Measurements from ENCODE around the gene OLA1.

DNA sequence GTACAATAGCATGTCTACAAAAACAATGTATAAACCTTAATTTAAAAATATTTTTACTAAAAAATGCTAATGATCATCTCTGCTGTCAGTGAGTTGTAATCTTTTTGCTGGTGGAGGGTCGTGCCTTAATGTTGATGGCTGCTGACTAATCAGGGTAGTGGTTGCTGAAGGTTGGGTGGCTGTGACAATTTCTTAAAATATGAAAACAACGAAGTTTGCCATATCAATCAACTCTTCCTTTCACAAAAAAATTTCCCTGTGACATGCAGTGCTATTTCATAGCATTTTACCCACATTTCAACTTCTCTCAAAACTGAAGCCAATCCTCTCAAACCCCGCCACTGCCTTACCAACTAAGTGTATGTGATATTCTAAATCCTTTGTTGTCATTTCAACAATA lies 112.4 kb downstream of the OLA1 start:
- TF ChIP-seq SMC3 (conservative IDR thresholded peaks at IDR 0.05; ENCODE audit: poor library complexity), result no peak
- no peak for TF ChIP-seq EP300 (conservative IDR thresholded peaks at IDR 0.05; ENCODE audit: poor library complexity, severe bottlenecking)
- TF ChIP-seq CTCF (IDR thresholded peaks at IDR 0.05; ENCODE audit: poor library complexity, severe bottlenecking), result no peak
- no peak for TF ChIP-seq EZH2 (IDR thresholded peaks at IDR 0.05; ENCODE audit: borderline replicate concordance, insufficient read depth, low read length, poor library complexity, severe bottlenecking)
- TF ChIP-seq TAF1 (IDR thresholded peaks at IDR 0.05; ENCODE audit: low read depth), result no peak
- TF ChIP-seq RAD21 (conservative IDR thresholded peaks at IDR 0.05), result no peak
